ENCODE measurements around the gene TRIB2. TPM values are rescaled to one million over a fixed set of nuclear protein-coding genes. Genes with fewer than 3 reads are reported as not detected.

The TRIB2 gene
- total RNA-seq, 1 experiment from 2014 or later, result 100.0 TPM

DNA sequence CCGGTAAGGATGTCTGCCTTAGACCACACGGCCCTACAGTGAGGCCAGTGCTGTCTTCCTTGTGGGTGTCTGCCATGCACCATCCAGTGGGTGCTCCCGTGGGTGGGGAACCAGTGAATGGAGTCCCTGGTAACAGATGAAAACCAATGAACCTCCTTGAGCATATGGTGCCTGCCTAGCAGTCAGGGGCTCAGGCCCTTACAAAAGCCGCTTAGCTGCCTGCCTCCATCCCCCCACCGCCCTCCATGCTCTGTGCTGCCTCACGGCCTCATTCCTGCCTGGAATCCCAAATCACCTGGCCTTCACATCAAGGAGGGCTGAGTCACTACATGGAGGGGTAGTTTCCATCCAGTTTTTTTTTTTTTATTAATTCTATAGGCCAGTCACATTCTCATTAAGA lies 30.8 kb upstream of the TRIB2 start:
- intact Hi-C loops (cut with micrococcal nuclease; ENCODE audit: unreplicated experiment), result no loop called here

DNA sequence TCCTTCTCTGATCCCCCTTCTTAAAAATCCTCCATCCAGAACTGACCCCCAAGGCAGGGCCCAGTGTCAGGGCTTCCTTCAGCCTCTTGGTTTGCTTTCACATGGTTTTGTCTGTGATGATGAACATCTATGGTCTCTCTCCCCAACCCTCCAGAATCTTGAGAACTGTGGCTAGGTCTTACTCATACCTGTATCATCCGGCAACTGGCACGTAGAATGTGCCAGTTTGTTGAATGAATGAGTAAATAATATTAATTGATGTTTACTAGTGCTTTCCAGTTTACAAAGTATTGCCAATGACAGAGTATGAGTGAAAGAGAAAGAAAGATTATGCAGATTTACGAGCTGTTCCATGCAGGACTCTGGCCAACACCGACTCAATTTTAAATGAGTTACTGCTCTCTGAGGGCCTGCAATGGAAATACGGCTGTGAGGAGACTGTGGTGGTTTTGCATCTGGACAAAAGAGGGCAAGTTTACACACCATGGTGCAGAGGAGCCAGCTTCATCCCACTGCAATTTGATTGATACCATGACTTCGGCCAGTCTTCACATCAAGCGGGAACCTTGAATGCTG lies 29.9 kb upstream of the TRIB2 start:
- no peak overlapping the region for H3K4me3 ChIP-seq (ENCODE audit: low read depth, low read length, poor library complexity, severe bottlenecking)

More for the DNA sequence above, 30.8 kb upstream of the TRIB2 start:
- Histone ChIP-seq H3K36me3 (ENCODE audit: insufficient read depth, low read length, poor library complexity, severe bottlenecking) (no peaks in the 10 kb centered on the region), H3K27me3 (replicated peaks; ENCODE audit: insufficient read depth, low read depth, low read length, poor library complexity) (no peaks in the 10 kb centered on the region), H3K4me3 (ENCODE audit: low read depth, low read length, poor library complexity, severe bottlenecking) (no peak overlapping the region), H3K9me3 (ENCODE audit: low read depth, low read length, poor library complexity, severe bottlenecking) (peaks cover 8% of the 10 kb centered on the region), H3K27ac (ENCODE audit: low read depth, low read length, poor library complexity, severe bottlenecking) (no peak overlapping the region), H3K4me1 (ENCODE audit: insufficient read depth, low read length, poor library complexity, severe bottlenecking) (peaks cover 4% of the 10 kb centered on the region)
- BruUV-seq (replicated peaks), result no TSS peak
- ChIA-PET POLR2A (ENCODE audit: low non-redundant PET) (no interaction called here), CTCF (no interaction called here)
- no peak for DNase-seq (ENCODE audit: low spot score)
- TF ChIP-seq, protein P1, sequence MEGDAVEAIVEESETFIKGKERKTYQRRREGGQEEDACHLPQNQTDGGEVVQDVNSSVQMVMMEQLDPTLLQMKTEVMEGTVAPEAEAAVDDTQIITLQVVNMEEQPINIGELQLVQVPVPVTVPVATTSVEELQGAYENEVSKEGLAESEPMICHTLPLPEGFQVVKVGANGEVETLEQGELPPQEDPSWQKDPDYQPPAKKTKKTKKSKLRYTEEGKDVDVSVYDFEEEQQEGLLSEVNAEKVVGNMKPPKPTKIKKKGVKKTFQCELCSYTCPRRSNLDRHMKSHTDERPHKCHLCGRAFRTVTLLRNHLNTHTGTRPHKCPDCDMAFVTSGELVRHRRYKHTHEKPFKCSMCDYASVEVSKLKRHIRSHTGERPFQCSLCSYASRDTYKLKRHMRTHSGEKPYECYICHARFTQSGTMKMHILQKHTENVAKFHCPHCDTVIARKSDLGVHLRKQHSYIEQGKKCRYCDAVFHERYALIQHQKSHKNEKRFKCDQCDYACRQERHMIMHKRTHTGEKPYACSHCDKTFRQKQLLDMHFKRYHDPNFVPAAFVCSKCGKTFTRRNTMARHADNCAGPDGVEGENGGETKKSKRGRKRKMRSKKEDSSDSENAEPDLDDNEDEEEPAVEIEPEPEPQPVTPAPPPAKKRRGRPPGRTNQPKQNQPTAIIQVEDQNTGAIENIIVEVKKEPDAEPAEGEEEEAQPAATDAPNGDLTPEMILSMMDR (conservative IDR thresholded peaks at IDR 0.05; ENCODE audit: low read depth, low read length), result no peak
- TF ChIP-seq EZH2 (IDR thresholded peaks at IDR 0.05; ENCODE audit: borderline replicate concordance, low read depth, low read length, poor library complexity, severe bottlenecking), result no peak

GRCh38 chr2:12688091-12688490 lies 28.6 kb upstream of the TRIB2 start:
- Histone ChIP-seq H3K9me3 (ENCODE audit: low read depth, low read length, poor library complexity, severe bottlenecking) (peaks cover 12% of the 10 kb centered on the region), H3K27me3 (replicated peaks; ENCODE audit: insufficient read depth, low read depth, low read length, poor library complexity) (no peaks in the 10 kb centered on the region), H3K27ac (ENCODE audit: low read depth, low read length, poor library complexity, severe bottlenecking) (no peak overlapping the region), H3K4me3 (ENCODE audit: low read depth, low read length, poor library complexity, severe bottlenecking) (no peak overlapping the region), H3K36me3 (ENCODE audit: insufficient read depth, low read length, poor library complexity, severe bottlenecking) (no peaks in the 10 kb centered on the region), H3K4me1 (ENCODE audit: insufficient read depth, low read length, poor library complexity, severe bottlenecking) (peaks cover 4% of the 10 kb centered on the region)
- intact Hi-C loops (cut with micrococcal nuclease; ENCODE audit: unreplicated experiment), result no loop called here
- CTCF ChIA-PET, result no interaction called here
- POLR2A ChIA-PET (ENCODE audit: low non-redundant PET), result no interaction called here
- no peak for DNase-seq (ENCODE audit: low spot score)
- TF ChIP-seq, protein P1 (conservative IDR thresholded peaks at IDR 0.05; ENCODE audit: low read depth, low read length), result no peak
- TF ChIP-seq EZH2 (IDR thresholded peaks at IDR 0.05; ENCODE audit: borderline replicate concordance, low read depth, low read length, poor library complexity, severe bottlenecking), result no peak
- no TSS peak for BruUV-seq (replicated peaks)

More for the DNA sequence above, 29.9 kb upstream of the TRIB2 start:
- Histone ChIP-seq H3K27ac (ENCODE audit: low read depth, low read length, poor library complexity, severe bottlenecking) (no peak overlapping the region), H3K36me3 (ENCODE audit: insufficient read depth, low read length, poor library complexity, severe bottlenecking) (no peaks in the 10 kb centered on the region), H3K9me3 (ENCODE audit: low read depth, low read length, poor library complexity, severe bottlenecking) (peaks cover 8% of the 10 kb centered on the region), H3K4me1 (ENCODE audit: insufficient read depth, low read length, poor library complexity, severe bottlenecking) (peaks cover 4% of the 10 kb centered on the region), H3K27me3 (replicated peaks; ENCODE audit: insufficient read depth, low read depth, low read length, poor library complexity) (no peaks in the 10 kb centered on the region)
- ChIA-PET CTCF (no interaction called here), POLR2A (ENCODE audit: low non-redundant PET) (no interaction called here)
- no peak for TF ChIP-seq EZH2 (IDR thresholded peaks at IDR 0.05; ENCODE audit: borderline replicate concordance, low read depth, low read length, poor library complexity, severe bottlenecking)
- DNase-seq (ENCODE audit: low spot score), result no peak
- BruUV-seq (replicated peaks), result no TSS peak
- intact Hi-C loops (cut with micrococcal nuclease; ENCODE audit: unreplicated experiment), result no loop called here

DNA sequence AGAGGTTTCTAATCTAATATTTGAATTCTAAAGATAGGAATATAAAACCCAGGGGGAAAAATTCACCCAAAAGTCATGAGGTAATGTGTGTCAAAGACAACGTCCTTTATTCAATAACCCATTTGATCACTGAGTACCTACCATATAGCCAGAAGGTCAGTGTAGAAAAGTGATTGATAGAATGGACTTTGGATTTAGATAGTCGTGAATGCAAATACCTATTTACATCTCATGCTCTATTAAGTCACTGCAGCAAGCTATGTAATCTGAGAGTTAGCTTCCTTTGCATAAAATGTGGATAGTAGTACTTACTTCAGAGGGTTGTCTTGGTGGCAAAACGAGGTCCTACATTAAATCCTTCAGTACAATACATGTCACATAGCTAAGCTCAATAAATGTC lies 27.8 kb upstream of the TRIB2 start:
- no peak overlapping the region for H3K4me3 ChIP-seq (ENCODE audit: low read depth, low read length, poor library complexity, severe bottlenecking)
- ChIA-PET POLR2A (ENCODE audit: low non-redundant PET) (no interaction called here), CTCF (no interaction called here)
- H3K36me3 ChIP-seq (ENCODE audit: insufficient read depth, low read length, poor library complexity, severe bottlenecking), result no peaks in the 10 kb centered on the region
- H3K9me3 ChIP-seq (ENCODE audit: low read depth, low read length, poor library complexity, severe bottlenecking), result peaks cover 12% of the 10 kb centered on the region
- TF ChIP-seq, protein P1 (conservative IDR thresholded peaks at IDR 0.05; ENCODE audit: low read depth, low read length), result no peak
- no peak for TF ChIP-seq EZH2 (IDR thresholded peaks at IDR 0.05; ENCODE audit: borderline replicate concordance, low read depth, low read length, poor library complexity, severe bottlenecking)
- peaks cover 4% of the 10 kb centered on the region for H3K4me1 ChIP-seq (ENCODE audit: insufficient read depth, low read length, poor library complexity, severe bottlenecking)
- no TSS peak for BruUV-seq (replicated peaks)
- intact Hi-C loops (cut with micrococcal nuclease; ENCODE audit: unreplicated experiment), result no loop called here
- DNase-seq (ENCODE audit: low spot score), result no peak
- H3K27me3 ChIP-seq (replicated peaks; ENCODE audit: insufficient read depth, low read depth, low read length, poor library complexity), result no peaks in the 10 kb centered on the region
- H3K27ac ChIP-seq (ENCODE audit: low read depth, low read length, poor library complexity, severe bottlenecking), result no peak overlapping the region
